WI38 (cell line): ENCODE data around the gene PTPRT.

Experiments used
- H3K4me3 ChIP-seq: 2 replicates; pipeline ENCODE4 v1.5.1; 2011; ENCODE audit warnings: low read depth, mild to moderate bottlenecking, control low read depth, low read length
- TF ChIP-seq, protein P1 (sequence below): IDR thresholded peaks from 2 replicates; pipeline ENCODE4 v1.5.1; 2012; ENCODE audit warnings: low read depth, mild to moderate bottlenecking, control low read depth, low read length

The PTPRT gene

GRCh38 chr20:42646250-42646649, 543.5 kb downstream of the PTPRT start:
- H3K4me3 ChIP-seq = no peak overlapping the region
- TF ChIP-seq, protein P1, sequence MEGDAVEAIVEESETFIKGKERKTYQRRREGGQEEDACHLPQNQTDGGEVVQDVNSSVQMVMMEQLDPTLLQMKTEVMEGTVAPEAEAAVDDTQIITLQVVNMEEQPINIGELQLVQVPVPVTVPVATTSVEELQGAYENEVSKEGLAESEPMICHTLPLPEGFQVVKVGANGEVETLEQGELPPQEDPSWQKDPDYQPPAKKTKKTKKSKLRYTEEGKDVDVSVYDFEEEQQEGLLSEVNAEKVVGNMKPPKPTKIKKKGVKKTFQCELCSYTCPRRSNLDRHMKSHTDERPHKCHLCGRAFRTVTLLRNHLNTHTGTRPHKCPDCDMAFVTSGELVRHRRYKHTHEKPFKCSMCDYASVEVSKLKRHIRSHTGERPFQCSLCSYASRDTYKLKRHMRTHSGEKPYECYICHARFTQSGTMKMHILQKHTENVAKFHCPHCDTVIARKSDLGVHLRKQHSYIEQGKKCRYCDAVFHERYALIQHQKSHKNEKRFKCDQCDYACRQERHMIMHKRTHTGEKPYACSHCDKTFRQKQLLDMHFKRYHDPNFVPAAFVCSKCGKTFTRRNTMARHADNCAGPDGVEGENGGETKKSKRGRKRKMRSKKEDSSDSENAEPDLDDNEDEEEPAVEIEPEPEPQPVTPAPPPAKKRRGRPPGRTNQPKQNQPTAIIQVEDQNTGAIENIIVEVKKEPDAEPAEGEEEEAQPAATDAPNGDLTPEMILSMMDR = no peak

DNA sequence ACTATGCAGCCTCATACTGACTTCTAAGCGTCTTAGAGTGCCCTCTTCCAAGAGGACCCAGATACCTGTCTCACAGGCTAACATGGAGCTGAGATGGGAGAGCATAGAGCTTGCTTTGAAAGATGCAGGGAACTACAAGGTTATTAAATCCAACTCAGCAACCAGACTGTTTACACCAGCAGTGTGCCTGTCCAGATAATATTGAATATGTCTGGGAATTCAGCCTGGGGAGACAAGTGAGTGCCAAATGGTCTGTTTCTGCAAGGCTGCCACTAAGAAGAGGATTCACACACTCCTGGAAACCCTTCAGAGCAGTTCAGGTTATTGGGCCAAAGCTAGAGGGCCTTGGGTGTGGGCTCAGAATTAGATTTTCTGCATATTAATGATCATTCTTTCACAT, 547.8 kb downstream of the PTPRT start:
- TF ChIP-seq, protein P1 = no peak
- H3K4me3 ChIP-seq = no peak overlapping the region

DNA sequence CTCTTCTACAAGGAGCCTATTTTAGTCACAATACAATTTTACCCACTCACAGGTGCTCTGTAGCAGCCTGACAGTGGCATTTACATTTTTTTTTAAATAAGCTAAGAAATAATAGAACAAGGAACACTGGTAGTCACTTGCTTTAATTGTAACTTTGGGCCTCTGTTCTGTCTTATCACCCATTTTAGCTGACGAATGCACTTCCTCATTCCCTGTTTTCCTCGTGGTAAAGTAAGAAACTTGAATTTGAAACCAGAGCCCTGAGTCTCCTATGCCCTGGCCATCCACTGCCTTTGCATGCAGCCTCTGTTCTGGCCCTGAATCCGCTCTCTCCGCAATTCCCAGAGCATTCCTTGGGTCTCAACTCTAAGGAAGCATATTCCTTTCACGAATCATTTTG, 550.6 kb downstream of the PTPRT start:
- TF ChIP-seq, protein P1 = no peak
- no peak overlapping the region for H3K4me3 ChIP-seq

DNA sequence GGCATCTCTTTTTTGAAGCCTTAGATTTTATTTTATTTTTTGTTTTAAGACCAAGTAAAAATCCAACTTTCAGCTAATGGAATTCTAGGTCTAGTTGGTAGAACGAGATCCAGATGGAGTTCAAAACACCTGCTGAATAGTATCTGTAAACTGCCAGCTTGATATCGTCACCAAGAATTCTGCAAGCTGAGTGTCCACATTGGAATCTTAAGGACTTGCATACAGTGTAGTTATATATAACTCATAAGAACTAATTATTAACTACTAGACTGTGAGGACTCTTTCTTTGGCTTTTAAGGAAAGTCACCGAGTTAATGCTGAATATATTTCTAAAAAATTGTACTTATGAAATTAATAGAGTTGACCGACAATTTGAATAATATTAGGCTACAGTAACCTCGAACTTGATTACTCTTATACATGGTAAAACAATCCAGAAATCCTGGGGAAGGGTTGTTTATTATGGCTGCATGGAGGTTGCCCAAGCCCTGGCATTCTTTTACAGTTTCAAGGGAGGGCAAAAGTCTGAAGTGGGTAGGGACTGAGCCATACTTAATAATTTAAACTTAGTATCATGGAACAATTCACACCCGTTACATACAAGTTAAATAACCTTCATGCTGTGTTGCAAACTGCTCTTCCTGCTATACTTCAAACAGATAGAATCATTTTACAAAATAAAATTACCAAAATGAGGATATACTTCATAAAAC, 553.9 kb downstream of the PTPRT start:
- H3K4me3 ChIP-seq = no peak overlapping the region
- TF ChIP-seq, protein P1 = no peak

DNA sequence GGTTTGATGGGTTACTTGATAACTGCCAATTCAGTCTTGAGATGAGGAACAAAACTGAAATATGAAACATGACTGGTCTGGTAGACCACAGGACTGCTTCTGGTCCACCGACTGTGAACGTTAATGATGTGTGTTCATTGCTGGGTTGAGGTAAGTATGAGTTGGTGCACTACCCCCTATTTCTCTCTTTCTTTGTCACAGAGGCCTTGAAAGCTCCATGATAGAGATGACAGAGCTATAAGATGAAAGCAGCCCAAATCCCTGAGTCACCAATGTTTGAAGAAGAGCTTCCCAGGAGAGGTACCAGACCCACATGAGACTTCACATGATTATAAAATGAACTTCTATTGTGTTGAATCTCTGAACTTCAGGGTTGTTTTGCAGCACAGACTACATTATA, 555.5 kb downstream of the PTPRT start:
- H3K4me3 ChIP-seq = no peak overlapping the region
- TF ChIP-seq, protein P1 = no peak

DNA sequence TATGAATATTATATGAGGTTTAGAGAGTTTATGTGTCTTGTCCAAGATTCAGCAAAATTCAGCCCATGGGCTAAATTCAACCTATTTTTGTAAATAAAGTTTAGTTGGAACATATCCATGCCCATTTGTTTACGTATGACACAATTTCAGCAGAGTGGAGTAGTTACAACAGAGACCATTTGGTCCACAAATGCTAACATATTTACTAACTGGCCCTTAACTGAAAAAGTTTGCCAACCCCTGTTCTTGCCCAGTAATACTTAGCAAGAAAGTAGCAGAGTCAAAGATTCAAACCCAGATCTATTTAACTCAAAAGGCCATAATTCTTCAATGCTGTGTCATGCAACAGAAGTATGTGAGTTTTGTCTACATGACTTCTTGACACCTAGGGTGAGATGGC, 561.0 kb downstream of the PTPRT start:
- H3K4me3 ChIP-seq = no peak overlapping the region

GRCh38 chr20:42613076-42613475, 576.6 kb downstream of the PTPRT start:
- TF ChIP-seq, protein P1 = no peak
- H3K4me3 ChIP-seq = no peak overlapping the region

More for the DNA sequence above, 561.0 kb downstream of the PTPRT start:
- TF ChIP-seq, protein P1 = no peak
